ENCODE measurements around the gene TESK2.

TESK2 gene

DNA sequence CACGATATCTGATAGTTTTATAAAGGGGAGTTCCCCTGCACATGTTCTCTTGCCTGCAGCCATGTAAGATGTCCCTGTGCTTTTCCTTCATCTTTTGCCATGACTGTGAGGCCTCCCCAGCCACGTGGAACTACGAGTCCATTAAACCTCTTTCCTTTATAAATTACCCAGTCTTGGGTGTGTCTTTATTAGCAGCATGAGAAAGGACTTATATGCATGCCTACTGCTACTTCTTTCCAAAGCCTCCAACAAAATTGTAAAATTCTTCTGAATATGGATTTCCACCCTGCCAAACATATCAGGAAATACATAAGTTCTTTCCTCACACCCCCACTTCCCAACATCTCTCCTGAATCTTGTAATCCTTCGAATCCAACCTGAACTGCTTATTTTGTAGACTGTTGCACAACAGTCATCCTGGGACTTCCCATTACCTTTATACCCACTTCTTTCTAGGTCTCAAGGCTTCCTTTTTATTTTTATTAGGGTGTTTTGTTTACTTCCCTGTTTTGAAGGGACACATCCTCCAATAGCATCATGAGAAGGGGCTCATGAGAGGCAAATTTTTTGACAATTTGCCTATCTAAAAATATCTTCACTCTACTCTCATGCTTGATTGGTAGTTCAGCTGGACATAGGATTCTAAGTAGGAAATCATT, 83.2 kb downstream of the TESK2 start:
- no peak for DNase-seq (ENCODE audit: low read depth)
- in situ Hi-C loops (cut with HindIII; ENCODE audit: low sequenced_read_pairs): no loop called here
- no peak overlapping the region for H3K4me3 ChIP-seq (ENCODE audit: low read depth, low read length)
- TF ChIP-seq, protein P1, sequence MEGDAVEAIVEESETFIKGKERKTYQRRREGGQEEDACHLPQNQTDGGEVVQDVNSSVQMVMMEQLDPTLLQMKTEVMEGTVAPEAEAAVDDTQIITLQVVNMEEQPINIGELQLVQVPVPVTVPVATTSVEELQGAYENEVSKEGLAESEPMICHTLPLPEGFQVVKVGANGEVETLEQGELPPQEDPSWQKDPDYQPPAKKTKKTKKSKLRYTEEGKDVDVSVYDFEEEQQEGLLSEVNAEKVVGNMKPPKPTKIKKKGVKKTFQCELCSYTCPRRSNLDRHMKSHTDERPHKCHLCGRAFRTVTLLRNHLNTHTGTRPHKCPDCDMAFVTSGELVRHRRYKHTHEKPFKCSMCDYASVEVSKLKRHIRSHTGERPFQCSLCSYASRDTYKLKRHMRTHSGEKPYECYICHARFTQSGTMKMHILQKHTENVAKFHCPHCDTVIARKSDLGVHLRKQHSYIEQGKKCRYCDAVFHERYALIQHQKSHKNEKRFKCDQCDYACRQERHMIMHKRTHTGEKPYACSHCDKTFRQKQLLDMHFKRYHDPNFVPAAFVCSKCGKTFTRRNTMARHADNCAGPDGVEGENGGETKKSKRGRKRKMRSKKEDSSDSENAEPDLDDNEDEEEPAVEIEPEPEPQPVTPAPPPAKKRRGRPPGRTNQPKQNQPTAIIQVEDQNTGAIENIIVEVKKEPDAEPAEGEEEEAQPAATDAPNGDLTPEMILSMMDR (IDR thresholded peaks at IDR 0.05; ENCODE audit: low read depth, low read length, missing control alignments): no peak

DNA sequence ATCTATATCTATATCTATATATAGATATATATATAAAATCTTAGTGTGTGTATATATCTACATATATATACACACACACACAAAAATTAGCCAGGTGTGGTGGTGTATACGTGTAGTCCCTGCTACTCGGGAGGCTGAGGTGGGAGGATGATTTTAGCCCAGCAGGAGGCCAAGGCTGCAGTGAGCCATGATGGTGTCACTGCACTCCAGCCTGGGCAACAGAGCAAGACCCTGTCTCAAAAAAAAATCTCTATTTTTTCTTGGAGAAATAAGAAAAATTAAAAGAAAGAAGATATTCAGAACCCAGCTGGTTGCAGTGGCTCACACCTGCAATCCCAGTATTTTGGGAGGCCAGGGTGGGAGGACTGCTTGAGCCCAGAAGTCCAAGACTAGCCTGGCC, 85.3 kb downstream of the TESK2 start:
- H3K4me3 ChIP-seq (ENCODE audit: low read depth, low read length): no peak overlapping the region
- TF ChIP-seq, protein P1 (IDR thresholded peaks at IDR 0.05; ENCODE audit: low read depth, low read length, missing control alignments): no peak
- no peak for DNase-seq (ENCODE audit: low read depth)
- in situ Hi-C loops (cut with HindIII; ENCODE audit: low sequenced_read_pairs): no loop called here

DNA sequence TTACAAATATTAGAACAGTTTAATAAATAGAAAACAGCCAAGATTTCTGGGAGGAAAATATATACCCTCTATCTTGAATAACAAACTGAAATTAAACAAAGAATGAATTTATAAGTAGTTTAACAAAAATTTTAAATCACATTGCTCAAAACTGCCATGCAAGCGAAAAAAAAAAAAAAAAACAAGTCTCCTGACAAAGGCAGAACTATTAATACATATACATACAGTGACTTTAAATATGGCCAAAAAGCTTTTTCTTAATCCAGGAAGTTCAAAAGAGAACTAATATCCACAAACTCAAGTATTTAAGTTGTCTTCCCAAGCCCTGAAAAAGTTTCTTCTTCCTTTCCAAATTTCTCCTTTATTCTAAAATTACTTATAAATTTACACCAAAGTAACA, 87.2 kb downstream of the TESK2 start:
- TF ChIP-seq, protein P1 (IDR thresholded peaks at IDR 0.05; ENCODE audit: low read depth, low read length, missing control alignments): no peak
- in situ Hi-C loops (cut with HindIII; ENCODE audit: low sequenced_read_pairs): no loop called here
- H3K4me3 ChIP-seq (ENCODE audit: low read depth, low read length): no peak overlapping the region
- no peak for DNase-seq (ENCODE audit: low read depth)

DNA sequence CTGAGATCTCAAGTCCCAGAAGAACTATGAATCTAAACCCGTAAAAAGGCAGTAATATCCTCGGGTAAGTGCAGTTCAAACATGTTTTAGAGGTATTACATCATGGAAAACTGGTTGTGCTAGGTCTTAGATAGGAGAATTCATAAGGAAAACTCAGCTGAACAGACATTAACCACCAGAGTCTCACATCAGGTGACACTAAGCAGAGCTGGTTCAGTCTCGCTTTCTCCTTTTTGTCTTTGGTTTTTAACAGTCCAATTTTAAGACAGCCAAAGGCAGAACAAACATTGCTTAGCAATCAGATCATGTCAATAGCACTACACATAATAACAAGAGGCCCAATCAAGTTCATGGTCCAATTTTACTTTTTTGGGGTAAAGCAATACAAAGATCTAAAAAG, 87.7 kb downstream of the TESK2 start:
- no peak overlapping the region for H3K4me3 ChIP-seq (ENCODE audit: low read depth, low read length)
- TF ChIP-seq, protein P1 (IDR thresholded peaks at IDR 0.05; ENCODE audit: low read depth, low read length, missing control alignments): no peak
- DNase-seq (ENCODE audit: low read depth): no peak
- in situ Hi-C loops (cut with HindIII; ENCODE audit: low sequenced_read_pairs): no loop called here

DNA sequence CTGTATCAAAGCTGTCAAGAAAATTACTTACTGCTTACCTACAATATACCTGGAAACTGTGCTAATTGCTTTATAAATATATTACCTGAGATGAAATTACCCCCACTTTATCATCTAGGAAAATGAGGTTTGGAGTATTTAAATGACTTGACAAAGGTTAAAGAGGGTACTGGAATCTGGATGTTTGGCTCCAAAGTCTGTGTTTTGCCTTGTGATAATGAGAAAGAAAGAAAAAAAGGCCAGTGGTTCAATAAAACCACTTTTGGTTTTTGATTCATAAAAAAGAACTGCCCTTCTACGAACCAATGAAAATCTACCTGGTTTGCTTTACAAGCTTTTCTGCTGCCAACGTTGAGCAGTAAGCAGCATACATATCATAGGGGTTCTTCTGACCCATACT, 89.4 kb downstream of the TESK2 start:
- in situ Hi-C loops (cut with HindIII; ENCODE audit: low sequenced_read_pairs): no loop called here
- TF ChIP-seq, protein P1 (IDR thresholded peaks at IDR 0.05; ENCODE audit: low read depth, low read length, missing control alignments): no peak
- no peak for DNase-seq (ENCODE audit: low read depth)
- no peak overlapping the region for H3K4me3 ChIP-seq (ENCODE audit: low read depth, low read length)

DNA sequence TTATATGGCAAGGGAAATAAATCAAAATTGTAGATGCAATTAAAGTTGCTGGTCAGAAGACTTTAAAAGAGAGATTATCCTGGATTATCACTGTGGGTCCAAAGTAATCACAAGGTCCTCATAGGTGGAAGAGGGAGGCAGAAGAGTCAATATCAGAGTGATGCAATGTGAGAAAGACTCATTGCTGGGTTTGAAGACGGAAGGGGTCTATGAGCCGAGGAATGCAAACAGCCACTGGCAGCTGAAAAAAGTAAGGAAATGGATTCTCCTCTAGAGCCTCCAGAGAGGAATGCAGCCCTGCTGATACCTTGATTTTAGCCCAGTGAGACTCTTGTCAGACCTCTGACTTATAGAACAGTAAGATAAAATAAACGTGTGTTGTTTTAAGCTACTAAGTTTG, 90.9 kb downstream of the TESK2 start:
- DNase-seq (ENCODE audit: low read depth): no peak
- H3K4me3 ChIP-seq (ENCODE audit: low read depth, low read length): no peak overlapping the region
- TF ChIP-seq, protein P1 (IDR thresholded peaks at IDR 0.05; ENCODE audit: low read depth, low read length, missing control alignments): no peak
- in situ Hi-C loops (cut with HindIII; ENCODE audit: low sequenced_read_pairs): no loop called here

Data from astrocyte of the cerebellum (primary cell).